Measurements from ENCODE around the gene ERC2. TPM values are rescaled to one million over a fixed set of nuclear protein-coding genes. Genes with fewer than 3 reads are reported as not detected.
A peak's percentile ranks its signal among the peaks of the same experiment; 100 is the strongest.

Gene ERC2
- polyA plus RNA-seq, 5 donors: 1.4 to 3.0 (median 2.1) TPM

DNA sequence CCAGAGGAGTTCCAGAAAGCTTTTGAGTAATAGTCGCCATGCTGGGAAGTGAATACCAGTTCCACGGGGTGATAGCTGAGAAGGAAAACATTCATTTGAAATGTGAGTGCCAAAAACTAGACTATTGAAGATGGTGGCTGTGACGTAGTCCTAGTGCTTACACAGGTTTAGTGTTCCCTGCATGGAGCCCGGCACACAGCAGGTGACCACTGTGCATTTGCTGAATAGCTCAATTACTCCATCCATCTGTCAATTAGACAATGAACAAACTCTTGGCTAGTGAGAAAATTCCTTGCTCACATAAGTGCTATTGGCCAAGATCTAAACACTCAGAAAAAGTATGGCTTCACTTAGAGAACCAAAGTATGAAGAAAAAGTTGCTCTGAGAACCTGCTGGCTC, 533.0 kb downstream of the ERC2 start:
- no peak for DNase-seq

DNA sequence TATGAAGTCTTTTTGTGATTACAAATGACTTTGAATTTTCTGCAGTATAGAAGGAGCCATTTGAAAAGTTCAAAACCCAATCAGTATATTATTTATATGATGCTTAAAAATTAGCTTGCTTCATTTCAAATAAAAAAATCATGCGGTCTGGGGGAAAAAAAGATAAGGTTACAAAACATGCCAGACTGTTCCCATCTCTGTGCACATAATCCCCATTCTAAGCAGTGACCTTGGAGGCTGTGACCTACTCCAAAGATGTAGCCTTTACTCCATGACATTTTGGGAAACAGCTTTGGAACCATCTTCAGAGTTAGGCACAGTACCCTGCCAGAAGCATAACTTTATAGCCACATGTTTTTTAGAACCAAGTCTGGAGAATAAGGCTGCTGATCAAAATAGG, 533.5 kb downstream of the ERC2 start:
- peak in 1 of 2 donors; percentile 25 for DNase-seq

GRCh38 chr3:55929154-55929869, 539.0 kb downstream of the ERC2 start:
- DNase-seq: no peak

- DNase-seq: no peak
These were observed 544.6 kb downstream of the ERC2 start for GRCh38 chr3:55923626-55924025.

DNA sequence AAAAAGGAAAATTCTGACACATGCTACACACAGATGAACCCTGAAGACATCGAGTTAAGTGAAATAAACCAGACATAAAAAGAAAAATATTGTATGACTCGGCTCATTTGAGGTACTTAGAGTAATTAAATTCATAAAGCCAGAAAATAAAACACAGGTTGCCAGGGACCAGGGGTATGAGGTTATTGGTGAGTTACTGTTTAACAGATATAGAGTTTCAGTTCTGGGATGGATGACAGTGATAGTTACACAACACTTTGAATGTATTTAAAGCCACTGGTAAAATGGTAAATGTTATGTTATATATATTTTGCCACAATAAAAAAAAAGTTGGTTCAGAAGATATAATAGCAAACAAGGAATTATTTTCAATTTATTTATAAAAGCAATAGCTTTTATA, 545.1 kb downstream of the ERC2 start:
- DNase-seq: no peak

GRCh38 chr3:55912880-55913279, 555.4 kb downstream of the ERC2 start:
- DNase-seq: no peak

DNA sequence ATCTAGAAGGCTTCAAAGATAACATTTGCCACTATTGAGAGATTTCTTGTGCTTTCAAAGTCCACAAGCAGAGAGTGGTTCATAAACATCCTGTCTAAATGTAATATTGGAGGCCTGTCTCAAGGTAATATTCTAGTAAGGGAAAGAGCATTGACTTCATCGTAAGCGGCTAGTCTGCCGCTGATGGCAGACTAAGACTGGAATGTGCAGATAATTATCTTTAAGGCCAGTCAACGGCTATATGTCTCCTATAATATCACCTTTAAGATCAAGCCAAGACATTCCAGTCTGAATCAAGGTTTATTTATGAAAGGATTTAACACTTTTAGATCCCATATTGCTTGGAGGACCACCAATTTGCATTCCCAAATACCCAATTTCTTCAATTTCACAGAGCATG, 557.0 kb downstream of the ERC2 start:
- DNase-seq: no peak

- no peak for DNase-seq
These were observed 557.7 kb downstream of the ERC2 start for GRCh38 chr3:55910543-55910942.

DNA sequence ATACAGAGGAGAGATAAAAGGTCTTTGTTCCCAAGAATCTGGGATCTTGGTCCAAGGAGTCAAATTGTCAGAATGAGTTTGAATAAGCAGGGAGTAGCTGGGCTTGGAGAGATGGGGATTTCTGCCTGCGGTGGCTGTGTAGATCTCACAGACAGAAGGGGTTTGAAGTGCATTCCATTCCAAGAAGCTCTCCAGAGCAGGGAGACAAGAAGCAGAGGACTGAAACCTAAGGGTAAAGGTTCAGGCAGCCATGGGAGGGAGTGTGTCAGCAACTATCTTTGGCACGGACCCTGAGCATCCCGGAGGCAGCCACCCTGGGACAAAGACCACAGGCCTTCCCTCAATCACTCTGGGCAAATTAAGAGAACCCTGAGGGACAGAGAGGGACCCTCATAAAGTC, 558.9 kb downstream of the ERC2 start:
- no peak for DNase-seq

DNA sequence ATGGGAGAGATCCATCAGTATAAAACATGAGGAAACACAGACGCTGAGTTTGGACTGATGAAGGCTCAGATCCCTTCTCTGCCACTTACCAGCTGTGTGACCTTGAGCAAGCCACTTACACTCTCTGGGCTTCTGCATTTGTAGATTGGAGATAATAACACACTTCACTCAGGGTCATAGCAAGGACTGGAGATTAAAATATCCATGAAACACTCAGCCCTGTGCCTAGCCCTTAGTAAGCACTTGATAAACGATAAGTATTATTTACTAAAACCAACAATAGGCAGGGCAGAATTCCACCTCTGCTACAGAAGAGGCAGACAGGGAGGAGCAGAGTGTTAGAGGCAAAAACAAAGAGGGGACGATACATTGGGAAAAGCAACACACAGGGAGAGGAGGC, 560.7 kb downstream of the ERC2 start:
- no peak for DNase-seq

DNA sequence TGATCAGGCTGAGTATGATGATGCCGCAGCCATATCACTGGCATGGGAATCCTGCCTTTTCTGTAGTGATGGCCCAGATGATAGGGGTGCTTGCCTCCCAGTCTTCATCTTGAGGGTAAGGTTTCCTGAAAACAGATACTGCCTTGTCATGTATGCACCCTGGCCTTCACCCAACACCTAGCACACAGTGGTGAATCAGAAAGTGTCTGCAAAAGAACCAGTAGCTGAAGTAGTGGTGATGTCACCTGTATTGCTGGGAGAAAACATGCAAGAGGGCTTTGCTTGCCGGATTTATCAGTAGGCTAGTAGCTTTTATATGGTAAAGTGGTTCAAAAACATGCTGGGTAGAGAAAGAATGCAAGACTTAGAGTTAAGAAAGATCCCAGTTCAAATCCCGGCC, 561.4 kb downstream of the ERC2 start:
- DNase-seq: no peak

DNA sequence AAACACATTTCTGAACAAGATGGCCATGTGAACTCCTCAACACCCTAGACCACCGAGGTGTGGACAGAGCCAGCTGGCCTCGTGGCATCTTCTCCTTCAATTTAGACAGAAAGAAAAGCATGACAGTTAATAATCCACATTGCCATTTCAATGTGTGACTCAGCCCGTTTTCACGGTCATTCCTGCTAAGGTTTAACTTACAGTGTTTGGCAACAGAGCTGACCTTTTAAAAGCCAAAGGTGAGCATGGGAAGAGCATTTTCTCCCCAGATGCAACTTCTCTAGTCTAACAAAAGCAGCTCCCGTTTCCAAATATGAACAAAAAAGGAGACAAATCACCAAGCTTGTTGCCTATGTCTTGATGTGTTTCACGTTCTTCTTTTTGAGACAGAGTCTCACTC, 563.6 kb downstream of the ERC2 start:
- DNase-seq: no peak

DNA sequence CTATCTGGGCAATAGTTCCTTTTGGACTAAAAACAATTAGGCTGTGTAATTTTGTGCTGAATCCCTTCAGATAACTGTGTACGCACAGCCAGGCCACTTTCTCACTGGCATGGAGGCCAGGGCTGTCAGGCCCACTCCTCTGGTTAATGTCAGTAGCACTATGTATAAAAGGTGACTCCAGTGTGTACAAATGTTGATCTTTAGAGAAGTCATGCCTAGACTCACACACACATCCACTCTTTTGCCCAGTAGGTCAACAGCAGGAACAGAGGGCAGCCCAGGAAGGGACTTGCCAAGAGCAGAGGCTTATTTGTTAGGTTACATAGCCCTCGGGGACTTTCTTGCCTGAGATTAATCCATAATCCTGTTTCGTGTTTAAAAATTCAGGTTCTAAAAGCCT, 564.6 kb downstream of the ERC2 start:
- no peak for DNase-seq

- DNase-seq: no peak
These were observed 565.9 kb downstream of the ERC2 start for GRCh38 chr3:55902221-55902900.

- no peak for DNase-seq
These were observed 568.4 kb downstream of the ERC2 start for GRCh38 chr3:55899887-55900286.

DNA sequence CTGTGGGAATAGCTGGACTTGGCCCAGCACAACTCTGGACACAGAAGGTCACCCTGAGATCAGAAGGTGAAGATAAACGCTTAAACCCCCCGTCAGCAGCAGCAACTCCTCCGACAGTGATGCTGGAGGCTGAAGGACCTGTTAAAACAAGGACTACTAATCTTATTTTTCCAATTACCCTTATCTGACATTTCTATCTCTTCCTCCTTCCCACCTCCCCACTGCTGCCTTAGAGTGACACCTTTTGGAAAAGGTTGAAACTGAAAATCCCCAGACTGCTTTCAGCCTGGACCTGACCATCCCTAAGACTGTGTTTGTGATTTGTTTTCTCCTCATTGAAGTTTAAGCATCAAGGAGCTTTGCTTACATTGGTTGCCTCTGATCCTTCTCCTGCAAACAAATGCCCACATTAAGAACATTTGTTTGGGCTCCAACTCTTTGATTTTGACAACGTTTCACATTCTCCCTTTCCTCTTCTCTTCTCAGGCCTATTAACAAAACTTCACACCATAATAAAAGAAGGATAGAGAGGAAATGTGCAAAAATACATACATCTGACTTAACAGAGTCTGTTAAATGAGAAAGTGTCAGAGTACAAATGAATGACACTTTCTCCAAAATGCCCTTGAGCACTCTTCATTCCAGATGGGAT, 570.6 kb downstream of the ERC2 start:
- DNase-seq: no peak

- no peak for DNase-seq
These were observed 572.2 kb downstream of the ERC2 start for GRCh38 chr3:55895897-55896566.

DNA sequence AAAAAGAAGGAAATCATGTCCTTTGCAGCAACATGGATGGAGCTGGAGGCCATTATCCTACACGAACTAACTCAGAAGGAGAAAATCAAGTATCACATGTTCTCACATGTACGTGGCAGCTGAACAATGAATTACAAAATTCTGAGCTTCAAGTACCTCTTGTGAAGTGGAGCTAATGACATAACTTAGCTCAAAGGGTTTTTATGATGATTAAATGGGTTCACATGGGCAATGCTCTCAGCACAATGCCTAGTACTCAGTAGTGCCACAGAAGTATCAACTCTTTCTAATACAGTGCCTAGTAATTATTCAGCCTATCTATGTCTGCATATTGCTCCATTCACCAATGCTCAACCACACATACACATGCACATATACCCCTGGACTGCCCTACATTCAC, 573.7 kb downstream of the ERC2 start:
- DNase-seq: no peak

GRCh38 chr3:55893045-55893664, 575.1 kb downstream of the ERC2 start:
- no peak for DNase-seq

GRCh38 chr3:55891106-55891505, 577.2 kb downstream of the ERC2 start:
- DNase-seq: no peak

DNA sequence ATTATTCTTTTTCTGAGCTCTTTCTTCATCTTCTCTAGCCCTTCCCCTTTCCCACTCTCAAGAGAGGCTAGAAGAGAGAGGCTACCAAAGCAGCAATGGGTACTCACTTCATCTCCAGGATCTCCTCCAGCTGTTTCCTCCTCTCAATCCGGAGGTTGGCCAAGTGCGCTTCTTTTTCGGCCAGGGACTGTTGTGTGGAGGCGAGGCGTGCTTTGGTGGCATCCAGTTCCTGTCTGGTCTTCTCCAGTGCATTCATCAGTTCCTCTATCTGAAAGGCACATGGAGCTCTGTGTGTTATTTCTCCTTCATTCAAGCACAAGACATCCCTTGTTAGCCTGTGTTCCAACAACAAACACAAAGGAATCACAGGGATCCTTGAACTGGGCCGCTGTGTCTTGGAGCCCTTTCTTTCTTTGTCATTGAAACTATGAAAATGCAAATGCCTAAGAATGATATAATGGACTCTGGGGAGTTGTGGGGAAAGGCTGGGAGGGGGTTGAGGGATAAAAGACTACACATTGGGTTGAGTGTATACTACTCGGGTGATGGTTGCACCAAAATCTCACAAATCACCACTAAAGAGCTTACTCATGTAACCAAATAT, 579.9 kb downstream of the ERC2 start:
- DNase-seq: no peak

DNA sequence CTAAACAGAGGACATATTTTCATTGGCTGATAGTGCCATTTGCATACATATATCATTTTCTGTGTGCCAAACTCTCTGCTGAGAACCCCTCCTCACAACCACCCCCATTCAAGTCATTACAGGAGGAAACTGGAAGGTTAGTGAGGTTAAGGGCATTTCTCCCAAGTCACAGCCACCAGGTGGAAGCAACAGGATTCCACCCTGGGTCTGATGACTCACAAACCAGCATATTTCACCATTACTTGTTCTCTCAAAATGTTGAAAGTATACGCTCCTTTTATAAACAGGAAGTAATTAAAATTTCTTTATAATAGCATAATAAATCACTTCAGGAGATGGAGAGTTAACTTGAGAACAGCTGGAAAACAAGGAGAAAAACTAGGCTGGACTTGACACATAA, 582.5 kb downstream of the ERC2 start:
- DNase-seq: no peak
